Fibroblast of lung (primary cell): ENCODE data around the gene NTPCR. TPM values are rescaled to one million over a fixed set of nuclear protein-coding genes. Genes with fewer than 3 reads are reported as not detected.
A peak's percentile ranks its signal among the peaks of the same experiment; 100 is the strongest.

Experiments used
- DNase-seq, 2 donors: peaks; one replicate each; pipeline versions ENCODE4 v3.0.0 to v3.0.0-alpha.2; 2010; ENCODE audit warnings: low read depth in 2 of 2
- H2AFZ ChIP-seq: 2 replicates; pipeline ENCODE4 v1.5.1; 2012; ENCODE audit warnings: low read length, control low read depth, inconsistent platforms
- H3K27ac ChIP-seq: 2 replicates; pipeline ENCODE4 v1.5.1; 2011; ENCODE audit warnings: low read length, control low read depth; ENCODE audit not compliant: insufficient read depth
- H3K27me3 ChIP-seq: 2 replicates; pipeline ENCODE4 v1.5.1; 2011; ENCODE audit warnings: mild to moderate bottlenecking, low read length; ENCODE audit not compliant: control insufficient read depth, insufficient read depth
- H3K36me3 ChIP-seq: 2 replicates; pipeline ENCODE4 v1.5.1; 2011; ENCODE audit warnings: low read length; ENCODE audit not compliant: control insufficient read depth, insufficient read depth
- H3K4me1 ChIP-seq: 2 replicates; pipeline ENCODE4 v1.5.1; 2011; ENCODE audit warnings: low read length; ENCODE audit not compliant: control insufficient read depth, insufficient read depth; ENCODE audit errors: extremely low read depth
- H3K4me2 ChIP-seq: 2 replicates; pipeline ENCODE4 v1.5.1; 2011; ENCODE audit warnings: low read length, control low read depth; ENCODE audit not compliant: insufficient read depth; ENCODE audit errors: extremely low read depth
- H3K4me3 ChIP-seq, 4 experiments: fragments of 200-600 bp in 1 of 4; sonication (generic) in 1 of 4; replicated peaks in 1 of 4; 2 replicates each; pipeline ENCODE4 v1.5.1; 2011 to 2016; ENCODE audit warnings: low read length in 4 of 4, low read depth in 3 of 4, mild to moderate bottlenecking in 3 of 4, control low read depth in 2 of 4, inconsistent platforms in 1 of 4, mixed read lengths in 1 of 4; ENCODE audit not compliant: insufficient read depth in 1 of 4; ENCODE audit errors: control extremely low read depth in 1 of 4
- H3K79me2 ChIP-seq: 2 replicates; pipeline ENCODE4 v1.5.1; 2012; ENCODE audit warnings: mild to moderate bottlenecking, low read length, inconsistent platforms; ENCODE audit not compliant: control insufficient read depth, insufficient read depth
- H3K9ac ChIP-seq: 2 replicates; pipeline ENCODE4 v1.5.1; 2011; ENCODE audit warnings: mild to moderate bottlenecking, low read length, control low read depth; ENCODE audit not compliant: insufficient read depth
- H3K9me3 ChIP-seq: 2 replicates; pipeline ENCODE4 v1.5.1; 2012; ENCODE audit warnings: low read depth, low read length; ENCODE audit not compliant: control insufficient read depth, insufficient read depth
- H4K20me1 ChIP-seq: 2 replicates; pipeline ENCODE4 v1.5.1; 2011; ENCODE audit warnings: low read length; ENCODE audit not compliant: control insufficient read depth, insufficient read depth; ENCODE audit errors: extremely low read depth
- CTCF ChIP-seq, 2 donors: IDR thresholded peaks in 1 of 2; conservative IDR thresholded peaks in 1 of 2; 1 replicate in 1 of 2; 2 replicates in 1 of 2; pipeline ENCODE4 v1.5.1; 2011 to 2012; ENCODE audit warnings: low read length in 2 of 2, control low read depth in 1 of 2, inconsistent platforms in 1 of 2, low read depth in 1 of 2, mild to moderate bottlenecking in 1 of 2
- EZH2 ChIP-seq: IDR thresholded peaks from 2 replicates; pipeline ENCODE4 v1.5.1; 2012; ENCODE audit warnings: low read length, control low read depth, mild to moderate bottlenecking; ENCODE audit errors: missing control alignments
- polyA plus RNA-seq, 2 donors: library from polyadenylated mRNA; depleted of rRNA in 1 of 2; stranded (reverse) in 1 of 2; unstranded in 1 of 2; fragments of >200 nt; gene quantifications; 2 replicates each; pipeline ENCODE4 v1.2.1, GENCODE V29; 2011 to 2012; ENCODE audit warnings: missing spikeins in 1 of 2
- total RNA-seq: library from RNA; depleted of rRNA; stranded (reverse); fragments of >200 nt; gene quantifications from 2 replicates; pipeline ENCODE4 v1.2.1, GENCODE V29; 2014

Gene NTPCR
- total and polyA plus RNA-seq, 2 donors (not counting 1 experiment from before 2014, with no cell fraction given): 23.0 to 27.9 TPM

- Histone ChIP-seq H3K27ac (no peak overlapping the region), H3K4me3 (no peak overlapping the region), H3K27me3 (no peaks in the 10 kb centered on the region), H3K4me2 (no peak overlapping the region), H3K9ac (no peak overlapping the region), H3K9me3 (no peaks in the 10 kb centered on the region), H2AFZ (no peak overlapping the region), H3K79me2 (no peaks in the 10 kb centered on the region), H3K4me1 (no peaks in the 10 kb centered on the region), H4K20me1 (no peaks in the 10 kb centered on the region), H3K36me3 (no peaks in the 10 kb centered on the region)
- no peak for TF ChIP-seq EZH2
- no peak for TF ChIP-seq CTCF (conservative IDR thresholded peaks at IDR 0.05 in 1 of 2, IDR thresholded peaks at IDR 0.05 in 1 of 2; ENCODE audit: low read depth in 1 of 2, low read length in 2 of 2)
- no peak for DNase-seq
Observed at GRCh38 chr1:232987774-232988140, 37.3 kb downstream of the NTPCR start.

GRCh38 chr1:232988572-232989040 lies 38.2 kb downstream of the NTPCR start:
- Histone ChIP-seq H3K9ac (no peak overlapping the region), H3K27me3 (no peaks in the 10 kb centered on the region), H3K27ac (no peak overlapping the region), H2AFZ (no peak overlapping the region), H3K36me3 (no peaks in the 10 kb centered on the region), H3K4me3 (no peak overlapping the region), H3K4me2 (no peak overlapping the region), H3K4me1 (no peaks in the 10 kb centered on the region), H3K9me3 (no peaks in the 10 kb centered on the region), H4K20me1 (no peaks in the 10 kb centered on the region), H3K79me2 (no peaks in the 10 kb centered on the region)
- peak; percentile 43 to 98 for DNase-seq
- TF ChIP-seq EZH2: no peak
- no peak for TF ChIP-seq CTCF (conservative IDR thresholded peaks at IDR 0.05 in 1 of 2, IDR thresholded peaks at IDR 0.05 in 1 of 2; ENCODE audit: low read depth in 1 of 2, low read length in 2 of 2)

- no peaks in the 10 kb centered on the region for H3K79me2 ChIP-seq
- TF ChIP-seq EZH2 (no peak), CTCF (conservative IDR thresholded peaks at IDR 0.05 in 1 of 2, IDR thresholded peaks at IDR 0.05 in 1 of 2; ENCODE audit: low read depth in 1 of 2, low read length in 2 of 2) (no peak)
- DNase-seq: no peak
Observed at GRCh38 chr1:232990176-232991128, 40.0 kb downstream of the NTPCR start.

More at GRCh38 chr1:232990176-232991128, 40.0 kb downstream of the NTPCR start:
- Histone ChIP-seq H2AFZ (no peak overlapping the region), H3K9ac (no peak overlapping the region), H4K20me1 (no peaks in the 10 kb centered on the region), H3K4me1 (no peaks in the 10 kb centered on the region), H3K36me3 (no peaks in the 10 kb centered on the region), H3K4me2 (no peak overlapping the region), H3K27ac (no peak overlapping the region), H3K27me3 (no peaks in the 10 kb centered on the region), H3K9me3 (no peaks in the 10 kb centered on the region), H3K4me3 (no peak overlapping the region)
